ENCODE results near the gene OR52W1. TPM values are rescaled to one million over a fixed set of nuclear protein-coding genes. Genes with fewer than 3 reads are reported as not detected.

OR52W1 gene
- polyA plus RNA-seq, 1 of the 3 experiments (the other 2 are of a cell fraction): not detected

GRCh38 chr11:6191742-6192141 is 7.3 kb upstream of the OR52W1 start:
- Histone ChIP-seq H3K9me3 (no peaks in the 10 kb centered on the region), H3K9me2 (no peaks in the 10 kb centered on the region), H3F3A (replicated peaks; ENCODE audit: insufficient read depth) (no peaks in the 10 kb centered on the region), H3K4me2 (no peak overlapping the region), H4K20me1 (ENCODE audit: insufficient read depth) (no peaks in the 10 kb centered on the region), H3K79me2 (ENCODE audit: insufficient read depth) (no peaks in the 10 kb centered on the region), H3K27me3 (ENCODE audit: insufficient read depth) (no peaks in the 10 kb centered on the region), H3K36me3 (replicated peaks in 1 of 2; ENCODE audit: control insufficient read depth in 1 of 2, insufficient read depth in 2 of 2, low read length in 1 of 2) (no peaks in the 10 kb centered on the region), H3K9ac (no peak overlapping the region), H3K4me3 (ENCODE audit: low read depth in 2 of 2, low read length in 1 of 2) (no peak overlapping the region), H3K4me1 (ENCODE audit: control insufficient read depth in 1 of 2, insufficient read depth in 2 of 2, low read depth in 1 of 2, low read length in 1 of 2) (no peaks in the 10 kb centered on the region), H2AFZ (ENCODE audit: low read depth) (no peak overlapping the region), H3K27ac (ENCODE audit: low read depth in 2 of 2, low read length in 1 of 2) (no peak overlapping the region)
- TF ChIP-seq, protein P1, sequence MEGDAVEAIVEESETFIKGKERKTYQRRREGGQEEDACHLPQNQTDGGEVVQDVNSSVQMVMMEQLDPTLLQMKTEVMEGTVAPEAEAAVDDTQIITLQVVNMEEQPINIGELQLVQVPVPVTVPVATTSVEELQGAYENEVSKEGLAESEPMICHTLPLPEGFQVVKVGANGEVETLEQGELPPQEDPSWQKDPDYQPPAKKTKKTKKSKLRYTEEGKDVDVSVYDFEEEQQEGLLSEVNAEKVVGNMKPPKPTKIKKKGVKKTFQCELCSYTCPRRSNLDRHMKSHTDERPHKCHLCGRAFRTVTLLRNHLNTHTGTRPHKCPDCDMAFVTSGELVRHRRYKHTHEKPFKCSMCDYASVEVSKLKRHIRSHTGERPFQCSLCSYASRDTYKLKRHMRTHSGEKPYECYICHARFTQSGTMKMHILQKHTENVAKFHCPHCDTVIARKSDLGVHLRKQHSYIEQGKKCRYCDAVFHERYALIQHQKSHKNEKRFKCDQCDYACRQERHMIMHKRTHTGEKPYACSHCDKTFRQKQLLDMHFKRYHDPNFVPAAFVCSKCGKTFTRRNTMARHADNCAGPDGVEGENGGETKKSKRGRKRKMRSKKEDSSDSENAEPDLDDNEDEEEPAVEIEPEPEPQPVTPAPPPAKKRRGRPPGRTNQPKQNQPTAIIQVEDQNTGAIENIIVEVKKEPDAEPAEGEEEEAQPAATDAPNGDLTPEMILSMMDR (IDR thresholded peaks at IDR 0.05): no peak
- TF ChIP-seq, protein P2, sequence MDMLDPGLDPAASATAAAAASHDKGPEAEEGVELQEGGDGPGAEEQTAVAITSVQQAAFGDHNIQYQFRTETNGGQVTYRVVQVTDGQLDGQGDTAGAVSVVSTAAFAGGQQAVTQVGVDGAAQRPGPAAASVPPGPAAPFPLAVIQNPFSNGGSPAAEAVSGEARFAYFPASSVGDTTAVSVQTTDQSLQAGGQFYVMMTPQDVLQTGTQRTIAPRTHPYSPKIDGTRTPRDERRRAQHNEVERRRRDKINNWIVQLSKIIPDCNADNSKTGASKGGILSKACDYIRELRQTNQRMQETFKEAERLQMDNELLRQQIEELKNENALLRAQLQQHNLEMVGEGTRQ (IDR thresholded peaks at IDR 0.05; ENCODE audit: borderline replicate concordance, low read depth, low read length): no peak
- TF ChIP-seq GATA2 (CRISPR knock-in tag; IDR thresholded peaks at IDR 0.05): no peak
- no peak for TF ChIP-seq FOXJ3 (CRISPR knock-in tag; IDR thresholded peaks at IDR 0.05)
- no peak for TF ChIP-seq IRF3 (IDR thresholded peaks at IDR 0.05; ENCODE audit: low read depth, low read length)
- no peak for TF ChIP-seq ELF1 (IDR thresholded peaks at IDR 0.05)
- no peak for TF ChIP-seq MXI1 (IDR thresholded peaks at IDR 0.05; ENCODE audit: low read depth, low read length)
- TF ChIP-seq, protein P3, sequence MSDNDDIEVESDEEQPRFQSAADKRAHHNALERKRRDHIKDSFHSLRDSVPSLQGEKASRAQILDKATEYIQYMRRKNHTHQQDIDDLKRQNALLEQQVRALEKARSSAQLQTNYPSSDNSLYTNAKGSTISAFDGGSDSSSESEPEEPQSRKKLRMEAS (IDR thresholded peaks at IDR 0.05; ENCODE audit: low read depth): no peak
- TF ChIP-seq MEF2A (IDR thresholded peaks at IDR 0.05; ENCODE audit: borderline replicate concordance, low read depth): no peak
- no peak for TF ChIP-seq RXRA (IDR thresholded peaks at IDR 0.05; ENCODE audit: borderline replicate concordance, low read depth)
- TF ChIP-seq EZH2phosphoT487 (IDR thresholded peaks at IDR 0.05; ENCODE audit: borderline replicate concordance, low read depth): no peak
- no peak for TF ChIP-seq FOXM1 (IDR thresholded peaks at IDR 0.05; ENCODE audit: low read depth)
- TF ChIP-seq GABPA (IDR thresholded peaks at IDR 0.05; ENCODE audit: low read depth): no peak
- ChIA-PET POLR2A (no interaction called here), CTCF (no interaction called here)
- DNase-seq: no peak

- H3K4me1 ChIP-seq (ENCODE audit: control insufficient read depth in 1 of 2, insufficient read depth in 2 of 2, low read depth in 1 of 2, low read length in 1 of 2): no peaks in the 10 kb centered on the region
- CTCF ChIA-PET: no interaction called here
- H3K9me2 ChIP-seq: no peaks in the 10 kb centered on the region
- no peaks in the 10 kb centered on the region for H3K9me3 ChIP-seq
- H3K27ac ChIP-seq (ENCODE audit: low read depth in 2 of 2, low read length in 1 of 2): no peak overlapping the region
- WGBS (ENCODE audit: low lambda C conversion rate): 17% methylated on average over 1 of the region's 1 CpG
- no peak overlapping the region for H3K4me2 ChIP-seq
- no peaks in the 10 kb centered on the region for H4K20me1 ChIP-seq (ENCODE audit: insufficient read depth)
- H3K9ac ChIP-seq: no peak overlapping the region
- POLR2A ChIA-PET: no interaction called here
- no peaks in the 10 kb centered on the region for H3K79me2 ChIP-seq (ENCODE audit: insufficient read depth)
- no peaks in the 10 kb centered on the region for H3F3A ChIP-seq (replicated peaks; ENCODE audit: insufficient read depth)
- no peaks in the 10 kb centered on the region for H3K27me3 ChIP-seq (ENCODE audit: insufficient read depth)
- no peak for DNase-seq
- no peak overlapping the region for H2AFZ ChIP-seq (ENCODE audit: low read depth)
- no peak for TF ChIP-seq GABPA (IDR thresholded peaks at IDR 0.05; ENCODE audit: low read depth)
- no peak for TF ChIP-seq CHD2 (IDR thresholded peaks at IDR 0.05; ENCODE audit: low read length, partially characterized antibody)
- TF ChIP-seq, protein P1 (IDR thresholded peaks at IDR 0.05): no peak
- no peak for TF ChIP-seq GATA2 (CRISPR knock-in tag; IDR thresholded peaks at IDR 0.05)
- no peak for TF ChIP-seq SIN3A (IDR thresholded peaks at IDR 0.05; ENCODE audit: borderline replicate concordance, low read depth, low read length)
- TF ChIP-seq IRF3 (IDR thresholded peaks at IDR 0.05; ENCODE audit: low read depth, low read length): no peak
- H3K4me3 ChIP-seq (ENCODE audit: low read depth in 2 of 2, low read length in 1 of 2): no peak overlapping the region
- no peaks in the 10 kb centered on the region for H3K36me3 ChIP-seq (replicated peaks in 1 of 2; ENCODE audit: control insufficient read depth in 1 of 2, insufficient read depth in 2 of 2, low read length in 1 of 2)
Measured at GRCh38 chr11:6194065-6194581, 4.9 kb upstream of the OR52W1 start.

Measured in SK-N-SH (cell line).